GM18861 (cell line): ENCODE results near the gene VPS45.

Experiments used
- ATAC-seq: cut with Tn5 transposase; IDR thresholded peaks from one replicate; pipeline ENCODE4 v1.9.1; 2021; ENCODE audit not compliant: unreplicated experiment

Gene VPS45

GRCh38 chr1:150069923-150070322 lies 2.3 kb downstream of the VPS45 start:
- ATAC-seq: no peak

- no peak for ATAC-seq
Observed at GRCh38 chr1:150072959-150073358, 5.4 kb downstream of the VPS45 start.

GRCh38 chr1:150073516-150073915 lies 5.9 kb downstream of the VPS45 start:
- ATAC-seq: no peak

- ATAC-seq: no peak
Observed at GRCh38 chr1:150076066-150076465, 8.5 kb downstream of the VPS45 start.

- ATAC-seq: no peak
Observed at GRCh38 chr1:150076985-150077384, 9.4 kb downstream of the VPS45 start.

DNA sequence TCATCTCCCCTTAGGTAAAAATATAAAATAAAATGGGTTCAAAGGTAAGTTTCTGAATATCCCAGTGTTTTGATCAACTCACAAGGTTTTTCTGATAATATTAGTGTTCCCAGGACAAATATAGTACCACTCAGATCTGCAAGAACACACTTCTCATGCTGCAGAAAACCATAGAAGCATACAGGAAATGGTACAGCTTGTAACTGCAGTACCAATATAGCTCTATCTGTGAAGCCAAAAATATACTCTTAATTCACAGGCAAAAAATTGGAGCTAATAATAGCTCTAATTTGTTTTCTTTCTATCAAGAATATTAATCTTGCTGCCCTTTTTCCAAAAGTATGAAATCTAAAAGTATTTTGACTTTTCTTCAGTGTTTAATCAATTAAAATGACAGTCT lies 13.2 kb downstream of the VPS45 start:
- ATAC-seq: no peak

- no peak for ATAC-seq
Observed at GRCh38 chr1:150082494-150082893, 14.9 kb downstream of the VPS45 start.

GRCh38 chr1:150083907-150084306 lies 16.3 kb downstream of the VPS45 start:
- no peak for ATAC-seq

GRCh38 chr1:150085406-150085805 lies 17.8 kb downstream of the VPS45 start:
- no peak for ATAC-seq

GRCh38 chr1:150087415-150087814 lies 19.8 kb downstream of the VPS45 start:
- ATAC-seq: no peak

DNA sequence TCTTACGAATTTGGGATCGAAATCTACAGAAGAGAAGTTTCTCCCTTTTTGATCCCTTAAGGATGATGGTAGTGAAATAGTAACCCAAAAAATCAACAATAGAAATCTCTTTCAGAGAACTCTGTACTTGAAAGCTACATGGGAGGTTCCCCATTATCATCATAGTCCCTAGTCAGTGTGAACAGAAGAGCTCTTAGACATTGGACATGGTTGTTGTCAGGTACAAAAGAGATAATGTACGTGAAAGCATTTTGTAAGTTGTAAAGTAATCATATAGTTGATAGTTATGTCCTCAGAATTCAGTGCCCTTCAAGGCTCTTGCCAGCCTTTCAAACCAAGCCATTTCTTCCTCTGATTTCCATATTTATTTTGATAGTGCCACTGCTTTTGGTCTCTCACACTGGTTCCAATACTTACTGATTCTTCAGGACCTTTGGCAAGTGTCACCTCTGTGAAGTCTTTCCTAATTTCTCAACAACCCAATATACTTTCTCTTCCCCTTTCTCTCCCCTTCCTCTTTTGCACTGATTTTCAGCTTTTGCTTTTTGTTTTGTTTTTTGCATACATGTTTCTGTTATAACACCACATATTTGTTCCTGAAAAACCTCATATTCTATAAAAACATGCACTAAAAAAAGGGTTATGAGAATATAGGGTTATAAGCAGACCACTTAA lies 22.4 kb downstream of the VPS45 start:
- peak; percentile 48 for ATAC-seq

DNA sequence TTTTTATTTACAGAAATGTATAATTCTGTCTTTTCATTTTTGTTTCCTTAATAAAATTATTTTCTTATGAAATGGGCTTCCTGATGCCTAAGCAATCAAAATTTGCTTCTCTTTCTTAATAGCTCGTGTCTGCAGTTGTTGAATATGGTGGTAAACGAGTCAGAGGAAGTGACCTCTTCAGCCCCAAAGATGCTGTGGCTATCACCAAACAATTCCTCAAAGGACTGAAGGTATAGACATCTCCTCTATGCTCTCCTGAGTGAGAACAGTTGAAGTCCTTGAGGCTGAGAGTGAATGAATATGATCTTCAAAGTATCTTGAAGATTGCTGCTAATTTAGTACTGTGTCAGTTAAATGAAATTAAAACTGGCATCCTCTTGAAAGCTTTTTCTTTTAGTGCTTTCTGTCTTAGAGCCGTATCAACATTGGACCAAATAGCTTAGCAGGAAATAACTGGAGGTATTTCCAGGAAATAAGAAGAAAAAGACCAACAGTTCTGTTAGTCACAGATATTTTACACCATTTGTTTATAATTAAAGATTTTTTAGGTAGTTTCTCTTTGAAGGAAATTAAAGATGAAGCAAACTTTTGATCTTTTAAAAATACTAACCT lies 24.7 kb downstream of the VPS45 start:
- ATAC-seq: no peak

DNA sequence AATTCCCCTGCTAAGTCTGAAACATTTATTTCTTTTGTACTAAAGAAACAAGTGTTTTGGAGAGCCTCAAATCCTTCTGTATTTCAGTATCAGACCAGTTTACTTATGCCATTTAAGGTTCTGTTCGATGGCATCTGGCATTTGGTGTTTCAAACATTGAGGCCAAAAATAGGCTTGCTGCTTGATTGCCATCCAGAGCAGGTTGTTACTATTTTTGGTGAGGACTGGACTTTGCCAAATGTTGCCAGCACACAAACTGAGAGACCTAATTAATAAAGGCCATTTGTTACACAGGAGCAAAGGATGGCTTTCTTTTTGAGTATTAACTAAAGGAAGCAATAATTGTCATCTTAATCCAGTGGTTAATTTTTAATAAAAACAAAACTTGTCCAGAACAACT lies 26.2 kb downstream of the VPS45 start:
- ATAC-seq: no peak

- no peak for ATAC-seq
Observed at GRCh38 chr1:150094734-150095265, 27.2 kb downstream of the VPS45 start.

DNA sequence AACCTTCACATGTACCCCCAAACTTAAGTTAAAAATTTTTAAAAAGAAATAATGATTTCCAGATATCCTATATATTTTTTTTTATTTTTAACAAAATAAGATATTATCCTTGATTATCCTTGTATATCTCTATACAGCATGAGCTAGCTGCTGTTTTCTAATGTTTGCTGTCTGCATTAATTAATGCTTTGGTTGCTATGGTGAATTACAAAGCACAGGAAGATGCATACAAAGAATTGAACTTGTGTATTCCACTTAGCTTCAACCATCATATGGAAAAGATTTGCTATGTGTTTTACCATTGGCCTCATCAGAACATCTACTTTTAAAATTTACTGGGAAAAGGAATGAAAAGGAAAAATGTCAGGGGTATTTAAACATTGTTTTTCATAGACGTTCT lies 35.4 kb downstream of the VPS45 start:
- no peak for ATAC-seq

GRCh38 chr1:150106341-150106740 lies 38.8 kb downstream of the VPS45 start:
- ATAC-seq: no peak

GRCh38 chr1:150109586-150109985 lies 42.0 kb downstream of the VPS45 start:
- ATAC-seq: no peak

GRCh38 chr1:150110116-150110515 lies 42.5 kb downstream of the VPS45 start:
- no peak for ATAC-seq

DNA sequence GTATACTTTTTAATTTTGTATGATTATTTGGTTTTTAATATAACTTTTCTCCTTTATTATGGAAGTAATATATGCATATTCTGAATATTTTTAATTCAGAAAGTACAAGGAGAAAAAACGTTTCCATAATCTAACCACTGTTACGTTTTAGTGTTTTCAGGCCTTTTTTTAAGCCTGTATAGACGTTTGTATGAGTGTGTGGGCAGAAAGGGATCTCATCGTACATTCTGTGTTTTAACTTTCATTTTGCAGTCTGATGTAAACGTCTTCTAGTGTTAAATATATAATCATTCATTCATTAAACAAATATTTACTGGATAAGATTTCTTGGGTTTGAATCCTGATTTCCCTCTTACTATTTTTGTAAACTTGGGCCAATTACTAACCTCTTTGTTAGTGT lies 44.1 kb downstream of the VPS45 start:
- ATAC-seq: no peak

DNA sequence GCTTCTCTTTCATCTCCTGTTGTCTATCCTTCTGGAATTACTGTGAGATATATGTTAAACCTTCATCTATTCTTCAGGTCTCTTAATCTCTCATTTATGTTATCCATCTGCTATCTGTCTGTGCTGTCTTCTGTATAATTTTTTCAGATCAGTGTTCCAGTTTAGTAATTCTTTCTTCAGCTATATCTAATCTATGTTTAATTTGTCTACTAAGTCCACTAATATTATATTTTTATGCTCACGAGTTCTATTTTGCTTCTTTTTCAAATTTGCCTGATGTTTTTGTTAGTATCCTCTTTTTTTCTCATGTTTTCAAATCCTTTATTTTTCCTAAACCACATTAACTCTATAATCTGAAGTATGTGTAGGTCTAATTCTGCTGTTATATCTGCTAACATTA lies 47.5 kb downstream of the VPS45 start:
- ATAC-seq: no peak

DNA sequence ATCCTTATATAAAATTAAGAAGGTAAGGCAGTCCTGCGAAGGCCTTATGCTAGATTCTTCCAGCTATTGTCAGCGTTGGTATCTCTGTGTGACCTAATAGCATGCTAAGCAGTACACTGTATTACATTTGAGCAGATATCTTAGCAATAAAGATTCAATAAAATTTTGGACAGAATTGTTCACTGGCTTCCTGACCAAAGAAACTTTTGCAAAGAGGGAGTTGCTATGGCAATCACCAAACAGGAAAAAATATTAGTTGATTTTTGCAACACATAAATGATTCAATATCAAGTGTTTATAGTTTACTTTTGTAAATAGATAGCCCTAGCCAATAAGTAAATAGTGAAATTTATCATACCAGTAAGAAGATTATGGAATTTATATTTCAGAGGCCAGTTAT lies 51.1 kb downstream of the VPS45 start:
- no peak for ATAC-seq

DNA sequence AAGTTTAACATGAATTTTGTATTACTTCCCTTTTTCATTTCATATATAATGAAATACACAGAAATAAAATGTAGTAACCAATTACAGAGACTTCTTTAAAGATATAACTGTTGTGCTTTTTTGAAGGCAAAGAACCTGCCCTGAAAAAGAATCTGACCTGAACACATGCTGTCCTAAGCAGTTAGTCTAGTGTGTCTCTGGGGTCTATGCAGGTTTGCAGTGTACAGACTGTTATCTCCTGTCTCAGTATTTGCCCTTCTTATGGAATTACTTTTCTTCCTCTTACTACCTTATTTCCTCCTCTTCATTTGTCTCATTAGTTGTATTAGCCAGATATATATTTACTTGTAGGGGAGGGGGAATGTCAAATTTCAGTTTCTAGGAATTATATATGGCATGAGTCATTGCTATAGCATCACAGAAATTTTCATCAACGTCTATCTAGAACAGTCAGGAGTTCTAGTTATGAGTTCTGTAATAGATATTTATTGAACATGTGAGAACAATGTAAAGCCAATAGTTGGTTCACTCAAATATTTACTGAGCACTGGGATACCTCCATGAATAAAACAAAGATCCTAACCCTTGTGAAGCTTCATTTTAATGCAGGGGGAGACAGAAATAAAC lies 53.8 kb downstream of the VPS45 start:
- ATAC-seq: no peak
